ENCODE data around the gene LIPG.

The LIPG gene

GRCh38 chr18:49612515-49613033 lies 50.7 kb downstream of the LIPG start:
- no peak for DNase-seq (ENCODE audit: low read depth in 2 of 2)

GRCh38 chr18:49613141-49613640 lies 51.3 kb downstream of the LIPG start:
- no peak for DNase-seq (ENCODE audit: low read depth in 2 of 2)

- no peak for DNase-seq (ENCODE audit: low read depth in 2 of 2)
Observed at GRCh38 chr18:49613641-49614151, 51.8 kb downstream of the LIPG start.

GRCh38 chr18:49616618-49617328 lies 54.9 kb downstream of the LIPG start:
- DNase-seq (ENCODE audit: low read depth in 2 of 2), result no peak

GRCh38 chr18:49617329-49617695 lies 55.5 kb downstream of the LIPG start:
- DNase-seq (ENCODE audit: low read depth in 2 of 2), result no peak

GRCh38 chr18:49617865-49618264 lies 56.0 kb downstream of the LIPG start:
- DNase-seq (ENCODE audit: low read depth in 2 of 2), result no peak

- DNase-seq (ENCODE audit: low read depth in 2 of 2), result no peak
Observed at GRCh38 chr18:49618742-49619681, 57.2 kb downstream of the LIPG start.

GRCh38 chr18:49619801-49620200 lies 57.9 kb downstream of the LIPG start:
- no peak for DNase-seq (ENCODE audit: low read depth in 2 of 2)

- no peak for DNase-seq (ENCODE audit: low read depth in 2 of 2)
Observed at GRCh38 chr18:49621301-49621700, 59.4 kb downstream of the LIPG start.

- DNase-seq (ENCODE audit: low read depth in 2 of 2), result no peak
Observed at GRCh38 chr18:49621717-49622351, 60.0 kb downstream of the LIPG start.

- DNase-seq (ENCODE audit: low read depth in 2 of 2), result no peak
Observed at GRCh38 chr18:49623571-49623970, 61.7 kb downstream of the LIPG start.

- DNase-seq (ENCODE audit: low read depth in 2 of 2), result no peak
Observed at GRCh38 chr18:49625021-49625691, 63.3 kb downstream of the LIPG start.

- DNase-seq (ENCODE audit: low read depth in 2 of 2), result no peak
Observed at GRCh38 chr18:49626842-49627467, 65.1 kb downstream of the LIPG start.

- DNase-seq (ENCODE audit: low read depth in 2 of 2), result no peak
Observed at GRCh38 chr18:49628119-49628518, 66.3 kb downstream of the LIPG start.

- no peak for DNase-seq (ENCODE audit: low read depth in 2 of 2)
Observed at GRCh38 chr18:49628881-49629795, 67.3 kb downstream of the LIPG start.

- DNase-seq (ENCODE audit: low read depth in 2 of 2), result no peak
Observed at GRCh38 chr18:49630246-49630699, 68.4 kb downstream of the LIPG start.

GRCh38 chr18:49631146-49631866 lies 69.4 kb downstream of the LIPG start:
- no peak for DNase-seq (ENCODE audit: low read depth in 2 of 2)

- no peak for DNase-seq (ENCODE audit: low read depth in 2 of 2)
Observed at GRCh38 chr18:49632588-49632987, 70.7 kb downstream of the LIPG start.

GRCh38 chr18:49638209-49638785 lies 76.4 kb downstream of the LIPG start:
- DNase-seq (ENCODE audit: low read depth in 2 of 2), result no peak
